SH-SY5Y (cell line): Measurements from ENCODE around the gene FAM168A.

Experiments
- GATA2 ChIP-seq: IDR thresholded peaks from 2 replicates; pipeline ENCODE4 v1.6.1; 2011; ENCODE audit warnings: mild to moderate bottlenecking, low read depth, low read length
- GATA3 ChIP-seq: IDR thresholded peaks from 2 replicates; pipeline ENCODE4 v1.6.1; 2011; ENCODE audit warnings: low read depth, mild to moderate bottlenecking, low read length, moderate library complexity

DNA sequence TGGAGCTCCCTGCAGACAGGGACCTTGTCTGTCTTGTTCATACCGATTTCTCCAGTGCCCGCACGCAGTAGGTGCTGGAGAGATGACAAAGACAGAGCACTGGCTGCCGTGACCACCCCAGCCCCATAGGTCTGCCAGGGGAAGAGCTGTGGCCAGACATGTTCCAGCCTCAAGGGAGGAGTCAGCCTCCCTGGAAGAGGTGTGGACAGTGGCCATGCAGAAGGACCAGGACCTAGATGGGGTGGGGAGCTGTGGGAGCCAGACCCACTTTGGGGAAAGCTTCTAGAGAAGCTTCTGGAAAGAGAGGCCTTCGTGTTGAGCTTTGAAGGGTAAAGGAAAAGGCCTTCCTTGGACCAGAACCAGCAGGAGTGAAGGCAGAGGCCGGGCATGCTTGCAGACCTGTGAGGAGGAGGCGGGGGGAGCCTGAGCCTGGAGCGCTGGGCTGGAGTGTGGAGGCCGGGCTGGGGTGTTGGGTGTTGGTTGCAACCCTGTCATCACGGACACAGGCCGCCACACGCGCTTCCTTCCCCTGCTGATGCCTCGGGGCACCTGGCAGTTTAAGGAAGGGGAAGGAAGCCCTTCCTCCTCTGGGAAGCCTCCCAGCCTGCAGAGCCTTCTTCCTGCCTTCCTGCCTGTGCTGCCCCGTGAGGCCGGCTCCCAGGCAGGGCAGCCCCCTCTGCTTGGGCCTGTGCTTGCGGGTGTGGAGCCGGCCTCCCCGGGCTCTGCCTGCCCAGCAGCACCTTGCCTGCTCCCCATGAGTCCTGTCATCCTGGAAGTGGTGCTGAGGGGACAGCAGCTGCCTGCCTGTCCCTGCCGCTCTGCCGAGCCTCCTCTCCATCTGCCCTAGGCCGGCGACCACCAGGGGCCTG is 209.4 kb downstream of the FAM168A start:
- TF ChIP-seq GATA2, result no peak
- no peak for TF ChIP-seq GATA3
